H1 (cell line): Measurements from ENCODE around the gene IQGAP3. TPM values are rescaled to one million over a fixed set of nuclear protein-coding genes. Genes with fewer than 3 reads are reported as not detected.

ENCODE experiments used
- CTCF ChIA-PET: fragments of 300-600 bp; sonication (Branson Sonifier 250); formaldehyde crosslinking; loops from one replicate; lab custom pipeline; 2021; ENCODE audit not compliant: partially characterized antibody; lab: Charles Lee
- POLR2A ChIA-PET: fragments of 300-600 bp; sonication (Branson Sonifier 250); formaldehyde crosslinking; loops from one replicate; lab custom pipeline; 2021; ENCODE audit warnings: inconsistent platforms; ENCODE audit not compliant: partially characterized antibody; lab: Charles Lee
- DNase-seq, 2 experiments: peaks; one replicate each; pipeline versions ENCODE4 v3.0.0 to v3.0.0-alpha.2; 2010 to 2022; ENCODE audit warnings: low spot score in 2 of 2, low read depth in 1 of 2, mixed read lengths in 1 of 2
- FAIRE-seq: peaks from 2 replicates; lab custom pipeline; 2011; peaks lifted over from hg19 to GRCh38; lab: Jason Lieb, UNC
- H2AFZ ChIP-seq: 2 replicates; pipeline ENCODE4 v1.8.1; 2012; ENCODE audit warnings: low read length, inconsistent platforms
- H2AK5ac ChIP-seq: 2 replicates; pipeline ENCODE4 v1.6.1; 2013; ENCODE audit warnings: low read depth, low read length
- H2BK120ac ChIP-seq: replicated peaks from 2 replicates; pipeline ENCODE3; 2013; ENCODE audit warnings: low read depth, low read length, inconsistent platforms
- H2BK12ac ChIP-seq: 2 replicates; pipeline ENCODE4 v1.6.1; 2013; ENCODE audit warnings: low read depth, low read length
- H2BK15ac ChIP-seq: 2 replicates; pipeline ENCODE4 v1.6.1; 2013; ENCODE audit warnings: low read length
- H2BK20ac ChIP-seq: 2 replicates; pipeline ENCODE4 v1.6.1; 2013; ENCODE audit warnings: low read length
- H2BK5ac ChIP-seq: 2 replicates; pipeline ENCODE4 v1.6.1; 2013; ENCODE audit warnings: low read depth, low read length
- H3K14ac ChIP-seq: 2 replicates; pipeline ENCODE4 v1.6.1; 2013; ENCODE audit warnings: inconsistent platforms; ENCODE audit not compliant: insufficient read length
- H3K18ac ChIP-seq: 2 replicates; pipeline ENCODE4 v1.6.1; 2013; ENCODE audit warnings: low read length; ENCODE audit errors: extremely low read depth
- H3K23ac ChIP-seq: 2 replicates; pipeline ENCODE4 v1.6.1; 2013; ENCODE audit warnings: inconsistent platforms; ENCODE audit not compliant: insufficient read length
- H3K23me2 ChIP-seq: 2 replicates; pipeline ENCODE4 v1.6.1; 2013; ENCODE audit warnings: low read depth, low read length
- H3K27ac ChIP-seq: 2 replicates; pipeline ENCODE4 v1.6.1; 2011; ENCODE audit warnings: low read depth, low read length, inconsistent platforms
- H3K27me3 ChIP-seq, 4 experiments: replicated peaks in 1 of 4; 1 replicate in 1 of 4; 2 replicates in 3 of 4; pipeline versions ENCODE4 v1.6.1 to v1.8.1; 2011 to 2013; ENCODE audit warnings: low read length in 3 of 4, mild to moderate bottlenecking in 3 of 4, inconsistent platforms in 2 of 4, mixed read lengths in 2 of 4, moderate library complexity in 1 of 4; ENCODE audit not compliant: control insufficient read depth in 3 of 4, insufficient read depth in 3 of 4; ENCODE audit errors: extremely low read depth in 1 of 4
- H3K36me3 ChIP-seq, 4 experiments: 2 replicates each; pipeline versions ENCODE4 v1.6.1 to v1.8.1; 2011 to 2013; ENCODE audit warnings: mild to moderate bottlenecking in 4 of 4, low read length in 3 of 4, moderate library complexity in 2 of 4, control low read depth in 1 of 4, inconsistent platforms in 1 of 4; ENCODE audit not compliant: insufficient read depth in 4 of 4, control insufficient read depth in 2 of 4
- H3K4ac ChIP-seq: replicated peaks from 2 replicates; pipeline ENCODE3; 2013; ENCODE audit warnings: low read length, low read depth, mixed read lengths, inconsistent platforms; ENCODE audit not compliant: insufficient read length
- H3K4me1 ChIP-seq, 4 experiments: replicated peaks in 1 of 4; 1 replicate in 1 of 4; 2 replicates in 3 of 4; pipeline versions ENCODE4 v1.6.1 to v1.8.1; 2011 to 2013; ENCODE audit warnings: low read length in 3 of 4, inconsistent platforms in 2 of 4, mixed read lengths in 1 of 4; ENCODE audit not compliant: insufficient read depth in 4 of 4, control insufficient read depth in 3 of 4
- H3K4me2 ChIP-seq, 2 experiments: 2 replicates each; pipeline versions ENCODE4 v1.6.1 to v1.8.1; 2011 to 2013; ENCODE audit warnings: low read depth in 2 of 2, low read length in 2 of 2, control low read depth in 1 of 2, inconsistent platforms in 1 of 2, mild to moderate bottlenecking in 1 of 2; ENCODE audit not compliant: insufficient read depth in 1 of 2
- H3K4me3 ChIP-seq, 4 experiments: fragments of 200-600, 300-600 bp in 1 of 4; sonication (generic), shearing (Covaris generic), sonication (Bioruptor Twin) in 1 of 4; 2 replicates each; pipeline versions ENCODE4 v1.5.1 to v1.8.1; 2011 to 2016; ENCODE audit warnings: low read length in 4 of 4, low read depth in 3 of 4, control low read depth in 2 of 4, inconsistent platforms in 2 of 4, mild to moderate bottlenecking in 2 of 4, mixed read lengths in 1 of 4, moderate library complexity in 1 of 4; ENCODE audit not compliant: insufficient read depth in 2 of 4; ENCODE audit errors: extremely low read depth in 1 of 4
- H3K56ac ChIP-seq: replicated peaks from 2 replicates; pipeline ENCODE3; 2013; ENCODE audit warnings: low read depth, mild to moderate bottlenecking, mixed read lengths, low read length, inconsistent platforms; ENCODE audit not compliant: insufficient read length
- H3K79me1 ChIP-seq: 2 replicates; pipeline ENCODE4 v1.6.1; 2013; ENCODE audit warnings: low read depth, low read length, control low read depth
- H3K79me2 ChIP-seq, 2 experiments: 2 replicates each; pipeline versions ENCODE4 v1.6.1 to v1.8.1; 2012 to 2013; ENCODE audit warnings: low read length in 2 of 2, mild to moderate bottlenecking in 2 of 2, inconsistent platforms in 1 of 2; ENCODE audit not compliant: insufficient read depth in 2 of 2, control insufficient read depth in 1 of 2
- H3K9ac ChIP-seq, 4 experiments: replicated peaks in 1 of 4; 1 replicate in 1 of 4; 2 replicates in 3 of 4; pipeline versions ENCODE4 v1.6.1 to v1.8.1; 2011 to 2013; ENCODE audit warnings: low read depth in 3 of 4, low read length in 3 of 4, control low read depth in 2 of 4, mild to moderate bottlenecking in 2 of 4, moderate library complexity in 2 of 4, inconsistent platforms in 1 of 4; ENCODE audit errors: extremely low read depth in 1 of 4
- H3K9me3 ChIP-seq, 2 experiments: 2 replicates each; pipeline versions ENCODE4 v1.6.1 to v1.8.1; 2012 to 2013; ENCODE audit warnings: mild to moderate bottlenecking in 2 of 2, moderate library complexity in 2 of 2, control low read depth in 1 of 2, inconsistent platforms in 1 of 2, low read depth in 1 of 2, low read length in 1 of 2, mixed read lengths in 1 of 2; ENCODE audit not compliant: insufficient read depth in 2 of 2
- H4K20me1 ChIP-seq, 2 experiments: replicated peaks in 1 of 2; 2 replicates each; pipeline versions ENCODE3 to v1.8.1; 2011 to 2013; ENCODE audit warnings: inconsistent platforms in 2 of 2, low read length in 2 of 2, mild to moderate bottlenecking in 1 of 2; ENCODE audit not compliant: insufficient read depth in 2 of 2, control insufficient read depth in 1 of 2
- H4K5ac ChIP-seq: 2 replicates; pipeline ENCODE4 v1.6.1; 2013; ENCODE audit warnings: low read length, low read depth, mixed read lengths, inconsistent platforms; ENCODE audit not compliant: insufficient read length
- H4K8ac ChIP-seq: 2 replicates; pipeline ENCODE4 v1.8.0; 2013; ENCODE audit warnings: mild to moderate bottlenecking, moderate library complexity, low read length, inconsistent platforms; ENCODE audit not compliant: insufficient read depth; ENCODE audit errors: extremely low read depth
- H4K91ac ChIP-seq: replicated peaks from 2 replicates; pipeline ENCODE3; 2013; ENCODE audit warnings: low read length, mixed read lengths, inconsistent platforms; ENCODE audit not compliant: insufficient read length
- CBX8 ChIP-seq: fragments of 300-800, 300-1000 bp; sonication (generic); IDR thresholded peaks from 2 replicates; pipeline ENCODE4 v1.7.1; 2016; ENCODE audit warnings: low read depth, low read length, borderline replicate concordance
- CTBP2 ChIP-seq: IDR thresholded peaks from 2 replicates; pipeline ENCODE4 v1.7.0; 2011; ENCODE audit warnings: borderline replicate concordance, mild to moderate bottlenecking, moderate library complexity, mixed read lengths, low read length; ENCODE audit not compliant: insufficient read depth, insufficient read length
- EP300 ChIP-seq, 2 experiments: IDR thresholded peaks; 1 replicate in 1 of 2; 2 replicates in 1 of 2; pipeline ENCODE4 v1.6.1; 2011 to 2012; ENCODE audit warnings: low read depth in 2 of 2, low read length in 2 of 2, mild to moderate bottlenecking in 2 of 2, borderline replicate concordance in 1 of 2, inconsistent platforms in 1 of 2, moderate library complexity in 1 of 2
- EZH2 ChIP-seq: fragments of 200-600 bp; sonication (generic); IDR thresholded peaks from 2 replicates; pipeline ENCODE4 v1.7.1; 2012; ENCODE audit warnings: low read depth, mild to moderate bottlenecking, moderate library complexity, low read length, inconsistent platforms; ENCODE audit not compliant: severe bottlenecking
- GABPA ChIP-seq: IDR thresholded peaks from 2 replicates; pipeline ENCODE4 v1.6.1; 2011; ENCODE audit warnings: mild to moderate bottlenecking, low read length, moderate library complexity, borderline replicate concordance; ENCODE audit not compliant: insufficient read depth
- HDAC6 ChIP-seq: IDR thresholded peaks from one replicate; pipeline ENCODE4 v1.7.1; 2012; ENCODE audit warnings: low read depth, mild to moderate bottlenecking, inconsistent platforms, low read length, moderate library complexity
- KDM1A ChIP-seq: fragments of 200-600, 300-600 bp; sonication (generic); IDR thresholded peaks from 2 replicates; pipeline ENCODE4 v1.7.1; 2016; ENCODE audit warnings: mild to moderate bottlenecking, low read length, borderline replicate concordance
- KDM4A ChIP-seq: IDR thresholded peaks from one replicate; pipeline ENCODE4 v1.7.1; 2012; ENCODE audit warnings: low read depth, mild to moderate bottlenecking, moderate library complexity, low read length, inconsistent platforms; ENCODE audit not compliant: severe bottlenecking
- POU5F1 ChIP-seq: IDR thresholded peaks from 2 replicates; pipeline ENCODE4 v1.6.1; 2011; ENCODE audit warnings: low read depth, mild to moderate bottlenecking, low read length, moderate library complexity
- SP4 ChIP-seq: IDR thresholded peaks from 2 replicates; pipeline ENCODE4 v1.6.1; 2012; ENCODE audit warnings: low read length, inconsistent platforms
- TAF1 ChIP-seq: IDR thresholded peaks from 2 replicates; pipeline ENCODE4 v1.6.1; 2011; ENCODE audit warnings: mild to moderate bottlenecking, low read depth, low read length
- TBP ChIP-seq: IDR thresholded peaks from 2 replicates; pipeline ENCODE4 v1.6.1; 2011; ENCODE audit warnings: low read depth, low read length, improper control_type of control experiment
- TEAD4 ChIP-seq: IDR thresholded peaks from 2 replicates; pipeline ENCODE4 v1.6.1; 2012; ENCODE audit warnings: low read depth, low read length, inconsistent platforms, mixed read lengths
- WGBS, 2 experiments: shearing (Covaris generic) in 1 of 2; methylation state at CpG; one replicate each; pipeline versions ENCODE4 v1.1.6 to v1.1.7; 2013 to 2015; ENCODE audit warnings: low lambda C conversion rate in 2 of 2, mixed read lengths in 2 of 2, inconsistent platforms in 1 of 2, low coverage in 1 of 2, missing lambda C conversion rate in 1 of 2; ENCODE audit not compliant: insufficient replicate concordance in 2 of 2, insufficient coverage in 1 of 2, insufficient read length in 1 of 2; ENCODE audit errors: extremely low coverage in 1 of 2, missing lambda C conversion rate in 1 of 2; 5-methylcytosine and 5-hydroxymethylcytosine counted together
- polyA plus RNA-seq, 7 experiments: library from polyadenylated mRNA; depleted of rRNA in 3 of 7; stranded (reverse) in 5 of 7; unstranded in 2 of 7; fragments of >200 nt in 5 of 7; fragments of 200-250 nt in 2 of 7; gene quantifications; 1 replicate in 5 of 7; 2 replicates in 1 of 7; 4 replicates in 1 of 7; pipeline versions ENCODE4 v1.2.1 to v1.2.3, GENCODE V29; 2011 to 2013; ENCODE audit warnings: missing spikeins in 2 of 7, mixed read lengths in 2 of 7
- total RNA-seq: library from RNA; stranded (reverse); fragmentation: NEBNext Ultra II Directional; extraction: Animal tissue kit (Norgen Biotek cat#: 25700); gene quantifications from 2 replicates; pipeline ENCODE4 v1.2.1, GENCODE V29; 2021

IQGAP3 gene
- total and polyA plus RNA-seq, 2 of the 8 experiments (the other 6 are each of a cell fraction or from before 2014, with no cell fraction given), result 14.6 to 22.3 TPM

- 92% methylated on average over 12 of the region's 12 CpGs; no CpG with 5 or more reads in 1 of the 2 experiments for WGBS, 2 experiments
- H4K5ac ChIP-seq, result peak overlapping the region; percentile 13
- peak overlapping the region; percentile 62 for H4K91ac ChIP-seq
- H4K8ac ChIP-seq, result no peak overlapping the region
- ChIA-PET POLR2A (interaction anchor here (0.6 to 6.6 kb wide), 13 partner anchors 9 to 165 kb away, joined by 3 to 66 read pairs (median 3); partner anchors contain the start of genes NAXE and PRCC), CTCF (interaction anchor here (0.6 to 5.7 kb wide), 23 partner anchors 9 to 1037 kb away, joined by 3 to 45 read pairs (median 4); partner anchors contain the start of genes HAPLN2, IQGAP3, NAXE and NES)
- H2BK12ac ChIP-seq, result no peak overlapping the region
- no peak overlapping the region for H2BK120ac ChIP-seq
- H3K14ac ChIP-seq, result no peak overlapping the region
- peak overlapping the region; percentile 55 to 73 for H3K4me2 ChIP-seq
- peaks cover 0 to 1% of the 10 kb centered on the region in 2 experiments for H4K20me1 ChIP-seq
- 0 out of 2 replicates have a peak overlapping the region, but pooled peaks have one; percentile 73 for H3K27ac ChIP-seq
- peaks cover 3 to 19% of the 10 kb centered on the region in 2 experiments for H3K79me2 ChIP-seq
- peak overlapping the region in 3 of 4 experiments; percentile 60 to 84 (median 84); a peak in 6 of 7 replicates for H3K9ac ChIP-seq
- peaks cover 2% of the 10 kb centered on the region; the same call in 1 of the 2 replicates for H3K79me1 ChIP-seq
- FAIRE-seq (no peak), DNase-seq (no peak)
- peak overlapping the region; percentile 91 for H2AFZ ChIP-seq
- H3K23me2 ChIP-seq, result peaks cover 5% of the 10 kb centered on the region; the same call in 1 of the 2 replicates
- H2BK15ac ChIP-seq, result no peak overlapping the region
- H3K9me3 ChIP-seq, result no peaks in the 10 kb centered on the region
- H2AK5ac ChIP-seq, result 0 out of 2 replicates have a peak overlapping the region, but pooled peaks have one; percentile 45
- no peak overlapping the region for H3K23ac ChIP-seq
- H3K4me1 ChIP-seq, result peaks cover 0 to 8% (median 3%) of the 10 kb centered on the region in 4 experiments; a peak in 5 of 7 replicates
- H3K27me3 ChIP-seq, result no peaks in the 10 kb centered on the region
- peak overlapping the region; percentile 86 to 97 (median 91) for H3K4me3 ChIP-seq
- H2BK5ac ChIP-seq, result peak overlapping the region; percentile 12; the same call in 1 of the 2 replicates
- H3K18ac ChIP-seq, result no peak overlapping the region
- H3K4ac ChIP-seq, result no peak overlapping the region
- H2BK20ac ChIP-seq, result no peak overlapping the region
- H3K56ac ChIP-seq, result no peak overlapping the region
- peaks cover 9 to 20% (median 19%) of the 10 kb centered on the region in 4 experiments for H3K36me3 ChIP-seq
- no peak for TF ChIP-seq EP300 (IDR thresholded peaks at IDR 0.05; ENCODE audit: borderline replicate concordance in 1 of 2, low read depth in 2 of 2, low read length in 2 of 2)
- no peak for TF ChIP-seq CTBP2
- TF ChIP-seq HDAC6, result no peak
- no peak for TF ChIP-seq TEAD4
- TF ChIP-seq EZH2, result no peak
- no peak for TF ChIP-seq KDM1A
- no peak for TF ChIP-seq SP4
- TF ChIP-seq KDM4A, result no peak
- TF ChIP-seq CBX8, result no peak
- TF ChIP-seq TBP, result no peak
- no peak for TF ChIP-seq TAF1
- TF ChIP-seq GABPA, result no peak
- TF ChIP-seq POU5F1, result no peak
These were observed 29.5 kb upstream of the IQGAP3 start for GRCh38 chr1:156601892-156602291.
